Hepatocyte (in vitro differentiated cells): ENCODE measurements around the gene PRSS53. TPM values are rescaled to one million over a fixed set of nuclear protein-coding genes. Genes with fewer than 3 reads are reported as not detected.

Experiments used
- DNase-seq: peaks from one replicate; pipeline ENCODE4 v3.0.0-alpha.2; 2016; ENCODE audit warnings: low spot score
- H2AFZ ChIP-seq: fragments of 200-600 bp; sonication (generic); 2 replicates; pipeline ENCODE4 v1.6.0; 2016; ENCODE audit warnings: antibody characterized with exemption, mild to moderate bottlenecking
- H3K27ac ChIP-seq: fragments of 200-600 bp; sonication (generic); 2 replicates; pipeline ENCODE4 v1.5.1; 2016; ENCODE audit warnings: mild to moderate bottlenecking
- H3K27me3 ChIP-seq: fragments of 200-600 bp; sonication (generic); 2 replicates; pipeline ENCODE4 v1.6.1; 2016
- H3K36me3 ChIP-seq: fragments of 200-600 bp; sonication (generic); replicated peaks from 2 replicates; pipeline ENCODE4 v1.5.1; 2016; ENCODE audit warnings: low read depth; ENCODE audit not compliant: insufficient read depth
- H3K4me1 ChIP-seq: fragments of 200-600 bp; sonication (generic); 2 replicates; pipeline ENCODE4 v1.5.1; 2016; ENCODE audit warnings: mild to moderate bottlenecking, moderate library complexity; ENCODE audit not compliant: insufficient read depth
- H3K4me2 ChIP-seq: fragments of 200-600 bp; sonication (generic); 2 replicates; pipeline ENCODE4 v1.6.0; 2016
- H3K4me3 ChIP-seq: fragments of 200-600 bp; sonication (generic); 2 replicates; pipeline ENCODE4 v1.5.1; 2016; ENCODE audit warnings: mild to moderate bottlenecking
- H3K79me2 ChIP-seq: fragments of 200-600 bp; sonication (generic); 2 replicates; pipeline ENCODE4 v1.6.0; 2017; ENCODE audit warnings: mild to moderate bottlenecking
- H3K9me2 ChIP-seq: fragments of 200-600 bp; sonication (generic); replicated peaks from 2 replicates; pipeline ENCODE4 v1.6.0; 2017; ENCODE audit warnings: mild to moderate bottlenecking; ENCODE audit not compliant: insufficient read depth
- H3K9me3 ChIP-seq: fragments of 200-600 bp; sonication (generic); 2 replicates; pipeline ENCODE4 v1.5.1; 2016; ENCODE audit warnings: low read depth, mild to moderate bottlenecking
- H4K20me1 ChIP-seq: fragments of 200-600 bp; sonication (generic); 2 replicates; pipeline ENCODE4 v1.6.0; 2016; ENCODE audit warnings: mild to moderate bottlenecking; ENCODE audit not compliant: insufficient read depth, poor library complexity, severe bottlenecking
- CTCF ChIP-seq: fragments of 200-600 bp; sonication (generic); IDR thresholded peaks from 2 replicates; pipeline ENCODE4 v1.5.1; 2016; ENCODE audit warnings: antibody characterized with exemption, mild to moderate bottlenecking; ENCODE audit not compliant: poor library complexity
- EZH2 ChIP-seq: fragments of 200-600 bp; sonication (generic); IDR thresholded peaks from 2 replicates; pipeline ENCODE4 v1.6.1; 2016; ENCODE audit warnings: antibody characterized with exemption, mild to moderate bottlenecking, borderline replicate concordance
- EZH2phosphoT487 ChIP-seq: fragments of 200-600 bp; sonication (generic); IDR thresholded peaks from one replicate; pipeline ENCODE4 v1.6.1; 2018; ENCODE audit warnings: antibody characterized with exemption, mild to moderate bottlenecking, low read depth, moderate library complexity; ENCODE audit not compliant: unreplicated experiment, severe bottlenecking
- WGBS: methylation state at CpG from one replicate; pipeline ENCODE4 v1.1.6; 2016; ENCODE audit warnings: low lambda C conversion rate; ENCODE audit errors: missing lambda C conversion rate; 5-methylcytosine and 5-hydroxymethylcytosine counted together
- polyA plus RNA-seq: library from polyadenylated mRNA; unstranded; fragments of >200 nt; fragmentation: Nextera tagmentation; extraction: Ambion mirVana; gene quantifications from 2 replicates; pipeline ENCODE4 v1.2.1, GENCODE V29; 2016
- total RNA-seq: library from RNA; depleted of rRNA; stranded (reverse); fragments of >200 nt; gene quantifications from 2 replicates; pipeline ENCODE4 v1.2.3, GENCODE V29; 2014

PRSS53 gene
- total and polyA plus RNA-seq, 2 experiments from 2014 or later = 0.39 to 2.2 TPM

GRCh38 chr16:31133046-31133501, 44.3 kb upstream of the PRSS53 start:
- no peak for DNase-seq
- Histone ChIP-seq H3K27me3 (no peaks in the 10 kb centered on the region), H3K9me3 (no peaks in the 10 kb centered on the region), H3K4me2 (peak overlapping the region; percentile 76), H3K4me3 (no peak overlapping the region), H4K20me1 (peaks cover 4% of the 10 kb centered on the region), H3K4me1 (peaks cover 55% of the 10 kb centered on the region), H3K27ac (peak overlapping the region; percentile 98), H3K9me2 (no peaks in the 10 kb centered on the region), H2AFZ (no peak overlapping the region), H3K79me2 (peaks cover 28% of the 10 kb centered on the region), H3K36me3 (no peaks in the 10 kb centered on the region)
- 88% methylated on average over 6 of the region's 6 CpGs for WGBS
- no peak for TF ChIP-seq EZH2
- no peak for TF ChIP-seq EZH2phosphoT487
- no peak for TF ChIP-seq CTCF

- Histone ChIP-seq H2AFZ (no peak overlapping the region), H3K27ac (peak overlapping the region; percentile 98), H3K36me3 (no peaks in the 10 kb centered on the region), H3K4me1 (peaks cover 57% of the 10 kb centered on the region), H4K20me1 (peaks cover 4% of the 10 kb centered on the region), H3K9me3 (no peaks in the 10 kb centered on the region), H3K4me2 (peak overlapping the region; percentile 76), H3K27me3 (no peaks in the 10 kb centered on the region), H3K9me2 (no peaks in the 10 kb centered on the region), H3K79me2 (peaks cover 28% of the 10 kb centered on the region), H3K4me3 (no peak overlapping the region)
- WGBS = 92% methylated on average over 20 of the region's 20 CpGs
- peak; percentile 7 for DNase-seq
- TF ChIP-seq CTCF (no peak), EZH2 (no peak)
Observed at GRCh38 chr16:31132303-31132979, 43.7 kb upstream of the PRSS53 start.

GRCh38 chr16:31131841-31132271, 43.1 kb upstream of the PRSS53 start:
- H3K9me3 ChIP-seq = no peaks in the 10 kb centered on the region
- H3K9me2 ChIP-seq = no peaks in the 10 kb centered on the region
- no peak overlapping the region for H3K4me3 ChIP-seq
- 77% methylated on average over 5 of the region's 5 CpGs for WGBS
- no peaks in the 10 kb centered on the region for H3K36me3 ChIP-seq
- H3K4me1 ChIP-seq = peaks cover 57% of the 10 kb centered on the region
- H3K4me2 ChIP-seq = peak overlapping the region; percentile 50
- no peak for TF ChIP-seq EZH2phosphoT487
- peak; percentile 72 for DNase-seq
- H4K20me1 ChIP-seq = peaks cover 4% of the 10 kb centered on the region
- peak overlapping the region; percentile 98 for H3K27ac ChIP-seq
- H2AFZ ChIP-seq = no peak overlapping the region
- H3K27me3 ChIP-seq = no peaks in the 10 kb centered on the region
- H3K79me2 ChIP-seq = peaks cover 26% of the 10 kb centered on the region

GRCh38 chr16:31131416-31131815, 42.7 kb upstream of the PRSS53 start:
- no peak overlapping the region for H3K4me3 ChIP-seq
- TF ChIP-seq EZH2 (no peak), CTCF (no peak), EZH2phosphoT487 (no peak)

More at GRCh38 chr16:31131416-31131815, 42.7 kb upstream of the PRSS53 start:
- H3K27ac ChIP-seq = peak overlapping the region; percentile 98
- H3K4me1 ChIP-seq = peaks cover 57% of the 10 kb centered on the region
- H3K4me2 ChIP-seq = peak overlapping the region; percentile 50
- no peak for DNase-seq
- H3K9me3 ChIP-seq = no peaks in the 10 kb centered on the region
- H4K20me1 ChIP-seq = peaks cover 4% of the 10 kb centered on the region
- no peaks in the 10 kb centered on the region for H3K9me2 ChIP-seq
- H2AFZ ChIP-seq = no peak overlapping the region
- H3K36me3 ChIP-seq = no peaks in the 10 kb centered on the region
- WGBS = 84% methylated on average over 11 of the region's 11 CpGs
- no peaks in the 10 kb centered on the region for H3K27me3 ChIP-seq
- H3K79me2 ChIP-seq = peaks cover 26% of the 10 kb centered on the region
